GM12892 (cell line): Measurements from ENCODE around the gene FCF1. TPM values are rescaled to one million over a fixed set of nuclear protein-coding genes. Genes with fewer than 3 reads are reported as not detected.

Experiments used
- DNase-seq: peaks from one replicate; pipeline ENCODE4 v3.0.0; 2011; ENCODE audit not compliant: insufficient read length
- FAIRE-seq: peaks from 2 replicates; lab custom pipeline; 2011; peaks lifted over from hg19 to GRCh38; lab: Jason Lieb, UNC
- POLR2A ChIP-seq: IDR thresholded peaks from 2 replicates; pipeline ENCODE4 v1.6.1; 2011; ENCODE audit warnings: low read depth, low read length, control low read depth
- POLR2AphosphoS5 ChIP-seq: IDR thresholded peaks from 2 replicates; pipeline ENCODE4 v1.6.1; 2011; ENCODE audit warnings: low read depth, low read length, control low read depth
- TAF1 ChIP-seq: IDR thresholded peaks from 2 replicates; pipeline ENCODE4 v1.6.1; 2011; ENCODE audit warnings: low read depth, mild to moderate bottlenecking, control low read depth, low read length, borderline replicate concordance
- polyA plus RNA-seq: library from polyadenylated mRNA; unstranded; fragments of >200 nt; gene quantifications from one replicate; pipeline ENCODE4 v1.2.1, GENCODE V29; 2012; ENCODE audit warnings: missing spikeins, inconsistent platforms; ENCODE audit not compliant: missing spikeins

Gene FCF1, protein sequence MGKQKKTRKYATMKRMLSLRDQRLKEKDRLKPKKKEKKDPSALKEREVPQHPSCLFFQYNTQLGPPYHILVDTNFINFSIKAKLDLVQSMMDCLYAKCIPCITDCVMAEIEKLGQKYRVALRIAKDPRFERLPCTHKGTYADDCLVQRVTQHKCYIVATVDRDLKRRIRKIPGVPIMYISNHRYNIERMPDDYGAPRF
- polyA plus RNA-seq = 45.8 TPM

- peak; percentile 99 for FAIRE-seq
- peak; percentile 85 for TF ChIP-seq POLR2AphosphoS5
- peak; percentile 82; the same call in 1 of the 2 replicates for TF ChIP-seq TAF1
- peak; percentile 92 for TF ChIP-seq POLR2A
- peak; percentile 78 for DNase-seq
These were observed at the start of gene FCF1, which contains the start of gene AREL1 for GRCh38 chr14:74712499-74713394. Gene FCF1 (plus strand): TSS chr14:74713144. CDS start chr14:74713198, 54 bp downstream. Gene AREL1 (minus strand): TSS chr14:74713080. CDS start chr14:74685615, 27,465 bp downstream.

- TF ChIP-seq POLR2A (no peak), POLR2AphosphoS5 (no peak), TAF1 (no peak)
- DNase-seq = no peak
- no peak for FAIRE-seq
These were observed 49.1 kb upstream of the FCF1 start for GRCh38 chr14:74663884-74664283.

DNA sequence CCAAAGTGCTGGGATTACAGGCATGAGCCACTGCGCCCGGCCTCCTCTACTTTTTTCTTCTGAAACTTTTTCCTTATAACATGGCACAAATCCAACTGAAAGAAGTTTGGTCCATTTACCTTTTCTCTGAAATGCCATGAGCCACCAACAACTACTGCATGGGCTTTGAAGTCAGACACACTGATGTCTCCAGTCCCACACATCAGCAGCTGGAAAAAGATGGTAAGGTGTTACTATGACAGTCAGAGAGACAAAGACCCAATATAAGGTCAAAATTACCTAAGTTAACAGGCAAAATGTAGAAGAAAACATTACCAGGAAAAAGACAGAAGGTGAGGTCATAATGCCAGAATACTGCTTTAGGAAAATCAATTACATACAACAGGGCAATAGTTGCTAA, 48.2 kb upstream of the FCF1 start:
- TF ChIP-seq POLR2AphosphoS5 (no peak), TAF1 (no peak), POLR2A (no peak)
- no peak for FAIRE-seq
- DNase-seq = no peak

DNA sequence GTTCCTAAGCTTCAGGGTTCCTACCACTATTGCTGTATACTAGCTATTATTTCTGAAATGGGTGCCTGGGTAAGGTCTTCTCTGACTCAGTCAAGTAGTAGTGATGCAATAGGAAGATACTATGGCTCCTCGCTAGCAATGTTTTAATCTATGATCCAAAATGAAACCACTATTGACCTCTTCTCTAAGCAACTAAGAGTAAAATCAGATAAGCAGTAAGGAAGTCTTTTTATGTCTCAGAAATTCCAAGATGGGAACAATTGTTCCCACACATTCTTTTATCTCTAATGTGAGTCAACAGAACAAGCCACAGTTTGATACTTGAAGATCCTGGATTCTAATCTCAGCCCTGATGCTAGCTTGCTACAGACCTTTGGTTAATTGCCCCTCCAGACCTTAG, 45.2 kb upstream of the FCF1 start:
- no peak for TF ChIP-seq POLR2A
- no peak for TF ChIP-seq TAF1
- TF ChIP-seq POLR2AphosphoS5 = no peak
- DNase-seq (no peak), FAIRE-seq (no peak)

DNA sequence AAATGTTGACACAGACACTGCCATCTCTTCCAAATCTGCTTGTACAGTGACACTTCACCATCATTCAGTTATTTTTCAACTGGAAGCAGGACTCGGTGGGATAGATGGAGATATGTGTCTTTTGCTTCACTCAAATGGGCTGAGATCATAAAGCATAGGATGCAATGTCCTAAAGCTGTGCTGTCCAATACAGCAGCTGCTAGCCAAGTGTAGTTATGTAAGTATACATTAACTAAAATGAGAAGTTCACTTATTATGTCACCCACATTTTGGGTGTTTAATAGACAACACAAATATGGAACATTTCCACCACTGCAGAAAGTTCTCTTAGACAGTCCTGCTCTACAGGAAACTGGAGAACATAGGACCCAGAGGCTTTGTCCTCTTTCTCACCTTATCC, 43.7 kb upstream of the FCF1 start:
- FAIRE-seq (no peak), DNase-seq (no peak)
- TF ChIP-seq TAF1 = no peak
- TF ChIP-seq POLR2A = no peak
- no peak for TF ChIP-seq POLR2AphosphoS5

- FAIRE-seq (no peak), DNase-seq (no peak)
- TF ChIP-seq TAF1 (no peak), POLR2AphosphoS5 (no peak), POLR2A (no peak)
These were observed 43.1 kb upstream of the FCF1 start for GRCh38 chr14:74669846-74670245.

DNA sequence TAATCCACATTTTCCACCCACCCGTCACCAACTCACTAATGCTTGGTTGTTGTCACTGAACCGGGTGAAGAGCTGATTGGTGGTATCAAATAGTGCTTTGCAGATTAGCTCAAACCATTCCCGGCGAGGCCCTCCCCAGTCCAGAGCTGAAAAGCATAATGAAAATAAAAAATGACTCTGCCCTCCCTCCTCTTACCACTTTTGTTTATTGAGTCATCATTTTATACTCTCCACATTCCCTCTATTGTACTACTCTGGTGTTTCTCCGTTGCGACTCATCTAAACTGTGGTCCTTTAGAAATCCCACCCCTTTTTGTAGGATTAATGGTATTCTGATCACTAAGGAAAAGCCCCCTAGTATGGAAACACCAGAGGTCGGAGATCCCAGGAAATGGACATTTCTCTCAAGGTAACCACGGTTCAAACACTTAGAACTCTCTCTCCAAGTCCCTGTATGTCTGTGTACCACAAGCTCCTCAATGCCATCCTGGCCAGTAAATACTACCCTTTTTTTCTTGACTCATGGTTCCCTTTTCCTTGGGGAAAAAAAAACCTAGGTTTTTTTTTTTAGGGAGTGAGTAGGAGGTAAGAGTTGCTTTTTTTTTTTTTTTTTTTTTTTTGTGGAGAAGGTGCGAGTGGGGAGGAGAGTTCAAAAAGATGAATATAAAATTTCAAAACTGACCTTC, 42.1 kb upstream of the FCF1 start:
- FAIRE-seq (no peak), DNase-seq (no peak)
- no peak for TF ChIP-seq POLR2A
- no peak for TF ChIP-seq POLR2AphosphoS5
- no peak for TF ChIP-seq TAF1

DNA sequence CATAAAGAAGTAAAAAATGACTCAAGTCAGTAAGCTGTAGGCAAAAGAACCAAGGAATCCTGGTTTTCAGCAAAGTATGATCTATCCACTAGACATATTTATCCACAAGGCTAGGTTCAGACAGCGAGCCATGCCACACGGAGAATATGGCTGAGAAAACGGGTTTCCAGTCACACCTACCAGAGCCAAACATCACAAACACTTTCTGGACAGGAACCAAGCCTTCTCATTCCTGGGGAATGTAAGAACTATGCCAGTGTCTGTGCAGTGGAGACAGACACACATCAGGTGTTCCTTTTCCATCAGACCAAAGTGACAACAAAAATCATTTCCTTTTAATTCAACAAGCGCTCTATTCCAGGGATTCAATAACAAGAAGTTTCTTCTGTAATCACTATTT, 41.2 kb upstream of the FCF1 start:
- TF ChIP-seq POLR2AphosphoS5 = no peak
- TF ChIP-seq POLR2A = no peak
- TF ChIP-seq TAF1 = no peak
- DNase-seq = no peak
- FAIRE-seq = no peak

DNA sequence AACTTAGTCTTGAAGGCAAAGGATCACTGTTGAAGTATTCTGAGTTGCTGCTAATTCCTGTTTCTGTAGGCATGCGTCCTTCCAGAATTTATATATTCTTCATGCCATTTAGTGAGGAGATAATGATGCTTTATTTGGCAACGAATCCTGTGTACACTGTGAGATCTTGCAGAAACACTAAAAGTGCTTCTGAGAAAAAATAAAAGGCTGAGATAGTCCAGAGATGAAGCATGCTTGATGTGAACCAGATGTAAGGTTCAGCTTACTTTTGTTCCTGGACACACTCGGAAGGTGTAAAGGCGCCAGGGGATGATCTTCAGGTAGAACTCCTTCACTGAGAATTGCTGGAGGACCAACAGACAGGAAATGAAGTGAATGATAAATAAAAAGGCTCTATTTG, 39.2 kb upstream of the FCF1 start:
- DNase-seq = no peak
- no peak for FAIRE-seq
- no peak for TF ChIP-seq POLR2A
- TF ChIP-seq TAF1 = no peak
- no peak for TF ChIP-seq POLR2AphosphoS5

- TF ChIP-seq POLR2A (no peak), POLR2AphosphoS5 (no peak), TAF1 (no peak)
- FAIRE-seq = no peak
- no peak for DNase-seq
These were observed 37.7 kb upstream of the FCF1 start for GRCh38 chr14:74675219-74675618.

- FAIRE-seq (no peak), DNase-seq (no peak)
- no peak for TF ChIP-seq POLR2A
- TF ChIP-seq POLR2AphosphoS5 = no peak
- TF ChIP-seq TAF1 = no peak
These were observed 30.6 kb upstream of the FCF1 start for GRCh38 chr14:74682169-74682952.
